ENCODE data around the gene IRF1.

DNA sequence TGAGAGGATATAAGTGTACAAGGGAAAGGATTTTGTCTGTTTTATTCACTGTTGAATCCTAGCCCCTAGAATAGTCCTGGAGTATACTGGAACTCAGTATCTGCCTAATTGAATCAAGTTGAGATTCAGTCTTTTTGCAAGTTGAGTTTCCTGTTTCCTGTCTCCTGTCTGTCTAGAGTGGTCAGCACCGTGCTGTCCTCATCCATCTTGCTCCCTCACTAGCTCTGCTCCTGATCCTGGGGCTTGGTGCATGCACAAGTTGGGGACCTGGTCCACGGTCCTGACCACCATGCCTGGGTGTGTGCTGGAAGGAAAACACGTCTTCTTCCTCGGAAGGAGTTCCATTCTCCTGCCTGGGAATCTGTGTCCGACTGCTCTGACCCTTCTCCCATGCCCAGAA lies 49.6 kb upstream of the IRF1 start:
- TF ChIP-seq POLR2A (IDR thresholded peaks at IDR 0.05; ENCODE audit: low read length) (no peak), GATA1 (IDR thresholded peaks at IDR 0.05; ENCODE audit: low read depth, low read length) (no peak)

Measured in erythroblast (primary cell).